Stimulated activated memory B cell treated with anti-CD40 and anti-IgM and Interleukin-4, amounts not matched to agents 10 μg/mL and 1 μg/mL and 100 μg/mL, for 72 hours (primary cell): ENCODE data around the gene PSMB8.
A peak's percentile ranks its signal among the peaks of the same experiment; 100 is the strongest.

Source experiments
- ATAC-seq: fragments of 150-1000 bp; cut with Tn5 transposase; 2 replicates; pipeline ENCODE4 v1.10.0; 2021
- H3K27ac Mint-ChIP-seq: one replicate; pipeline ENCODE4 v1.8.0; 2022; ENCODE audit warnings: mild to moderate bottlenecking, mixed read lengths
- H3K27me3 Mint-ChIP-seq: one replicate; pipeline ENCODE4 v1.8.0; 2022; ENCODE audit warnings: mixed read lengths
- H3K36me3 Mint-ChIP-seq: one replicate; pipeline ENCODE4 v1.8.0; 2022; ENCODE audit warnings: mixed read lengths
- H3K4me1 Mint-ChIP-seq: one replicate; pipeline ENCODE4 v1.8.0; 2022; ENCODE audit warnings: mixed read lengths
- H3K4me3 Mint-ChIP-seq: one replicate; pipeline ENCODE4 v1.8.0; 2022; ENCODE audit warnings: mild to moderate bottlenecking, moderate library complexity, mixed read lengths
- H3K9me3 Mint-ChIP-seq: one replicate; pipeline ENCODE4 v1.8.0; 2022; ENCODE audit warnings: mixed read lengths

PSMB8 gene

DNA sequence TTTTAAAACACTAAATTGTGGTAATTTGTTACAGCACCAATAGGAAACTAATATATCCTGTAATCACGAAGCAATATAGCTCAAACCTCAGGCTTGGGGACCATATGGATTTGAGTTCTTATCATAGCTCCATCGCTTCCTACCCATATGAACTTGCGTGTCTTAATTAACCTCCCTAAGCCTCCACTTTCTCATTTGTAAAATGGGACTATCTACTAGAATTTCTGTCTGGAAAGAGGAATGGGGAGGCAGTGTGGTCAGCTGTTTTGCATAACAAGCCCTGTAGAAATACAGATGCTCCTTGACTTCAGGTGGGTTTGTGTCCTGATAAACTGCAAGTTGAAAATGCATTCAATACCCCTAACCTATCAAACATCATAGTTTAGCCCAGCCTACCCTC lies 44.1 kb downstream of the PSMB8 start:
- H3K27me3 Mint-ChIP-seq: no peaks in the 10 kb centered on the region
- H3K4me1 Mint-ChIP-seq: peaks cover 21% of the 10 kb centered on the region
- no peak overlapping the region for H3K4me3 Mint-ChIP-seq
- H3K36me3 Mint-ChIP-seq: peaks cover 11% of the 10 kb centered on the region
- no peak overlapping the region for H3K27ac Mint-ChIP-seq
- peaks cover 13% of the 10 kb centered on the region for H3K9me3 Mint-ChIP-seq
- no peak for ATAC-seq

DNA sequence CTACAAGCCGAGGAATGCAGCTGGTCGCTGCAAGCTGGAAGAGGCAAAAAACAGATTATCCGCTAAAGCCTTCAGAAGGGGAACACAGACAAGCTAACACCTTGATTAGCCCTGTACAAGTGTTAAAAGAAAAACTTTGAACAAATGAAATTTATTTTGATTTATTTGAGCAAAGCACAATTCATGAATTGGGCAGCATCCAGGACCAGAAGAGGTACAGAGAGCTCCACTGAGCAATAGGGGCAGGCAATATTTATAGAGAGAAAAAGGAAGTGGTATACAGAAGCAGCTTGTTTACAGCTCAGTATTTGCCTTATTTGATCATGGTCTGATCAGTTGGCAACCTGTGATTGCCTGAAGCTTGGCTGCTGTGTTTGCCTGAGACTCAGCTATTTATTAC lies 44.7 kb downstream of the PSMB8 start:
- no peak for ATAC-seq
- Mint-ChIP-seq H3K9me3 (peaks cover 13% of the 10 kb centered on the region), H3K27ac (no peak overlapping the region), H3K4me3 (no peak overlapping the region), H3K36me3 (peaks cover 11% of the 10 kb centered on the region), H3K4me1 (peaks cover 27% of the 10 kb centered on the region), H3K27me3 (no peaks in the 10 kb centered on the region)

DNA sequence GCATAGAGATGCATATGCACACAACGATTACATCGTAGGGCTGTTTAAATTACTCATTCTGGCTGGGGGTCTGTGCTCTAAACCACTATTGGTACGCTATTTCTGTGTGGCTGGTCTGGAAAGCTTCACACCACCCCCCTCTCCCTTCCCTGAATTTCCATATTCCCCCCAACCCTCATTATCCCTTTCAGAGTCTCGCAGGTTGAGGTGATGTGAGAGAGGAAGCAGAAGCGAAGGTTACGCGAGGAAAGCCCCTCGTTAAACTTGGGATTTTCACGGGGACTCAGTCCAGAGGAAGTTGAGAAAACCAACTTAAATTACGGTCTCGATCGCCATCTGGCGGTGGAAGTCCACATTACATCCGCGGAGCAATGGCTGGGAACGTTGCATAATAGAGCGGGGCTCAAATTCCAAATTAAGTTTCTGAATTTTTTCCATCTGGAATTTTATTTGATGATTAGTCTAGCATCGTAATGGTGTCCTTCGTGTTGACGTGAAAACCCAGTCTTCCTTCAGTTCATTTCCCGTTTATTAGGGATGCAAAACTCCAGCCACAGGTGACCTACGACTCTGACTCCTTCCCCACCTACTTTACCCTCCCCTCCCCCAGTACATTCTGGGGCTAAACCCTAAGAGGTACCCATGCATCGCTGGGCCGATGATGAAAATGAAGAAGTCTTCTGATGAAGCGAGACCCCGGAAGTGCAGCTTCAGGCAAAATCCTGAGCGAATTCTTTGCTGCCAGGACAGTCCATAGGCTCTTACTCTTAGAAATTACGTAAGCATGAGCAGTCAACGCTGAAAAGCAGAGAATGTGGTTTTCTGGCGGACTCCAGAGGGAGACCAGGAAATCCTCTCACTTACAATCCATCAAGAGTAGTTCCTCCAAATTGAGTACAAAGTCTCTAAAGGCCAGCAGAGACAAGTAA lies 46.7 kb downstream of the PSMB8 start:
- Mint-ChIP-seq H3K9me3 (peaks cover 13% of the 10 kb centered on the region), H3K27ac (peak overlapping the region; percentile 76), H3K36me3 (peaks cover 11% of the 10 kb centered on the region), H3K4me1 (peaks cover 34% of the 10 kb centered on the region), H3K27me3 (no peaks in the 10 kb centered on the region), H3K4me3 (peak overlapping the region; percentile 70)
- peak; percentile 87 for ATAC-seq

DNA sequence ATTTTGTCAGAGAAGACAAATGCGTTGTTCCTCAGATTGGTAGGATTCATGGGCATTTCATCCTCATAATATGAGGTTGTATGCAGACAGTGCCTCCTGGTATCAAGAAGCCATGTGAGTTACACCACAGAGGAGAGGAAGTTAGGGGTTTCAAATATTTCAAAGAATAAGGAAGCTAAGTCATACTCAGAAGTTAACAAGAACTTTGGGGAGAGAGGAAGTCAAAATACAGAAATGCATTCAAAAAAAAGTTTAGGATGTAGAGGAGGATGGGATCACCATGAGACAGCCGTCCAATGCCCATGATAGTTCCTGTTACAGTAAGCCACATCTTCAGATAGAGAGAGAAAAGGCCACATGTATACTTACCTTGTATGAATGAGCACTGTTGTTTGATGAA lies 49.3 kb downstream of the PSMB8 start:
- Mint-ChIP-seq H3K27ac (peak overlapping the region; percentile 11), H3K4me3 (no peak overlapping the region), H3K9me3 (peaks cover 10% of the 10 kb centered on the region), H3K27me3 (no peaks in the 10 kb centered on the region), H3K36me3 (peaks cover 11% of the 10 kb centered on the region), H3K4me1 (peaks cover 34% of the 10 kb centered on the region)
- peak; percentile 70 for ATAC-seq

DNA sequence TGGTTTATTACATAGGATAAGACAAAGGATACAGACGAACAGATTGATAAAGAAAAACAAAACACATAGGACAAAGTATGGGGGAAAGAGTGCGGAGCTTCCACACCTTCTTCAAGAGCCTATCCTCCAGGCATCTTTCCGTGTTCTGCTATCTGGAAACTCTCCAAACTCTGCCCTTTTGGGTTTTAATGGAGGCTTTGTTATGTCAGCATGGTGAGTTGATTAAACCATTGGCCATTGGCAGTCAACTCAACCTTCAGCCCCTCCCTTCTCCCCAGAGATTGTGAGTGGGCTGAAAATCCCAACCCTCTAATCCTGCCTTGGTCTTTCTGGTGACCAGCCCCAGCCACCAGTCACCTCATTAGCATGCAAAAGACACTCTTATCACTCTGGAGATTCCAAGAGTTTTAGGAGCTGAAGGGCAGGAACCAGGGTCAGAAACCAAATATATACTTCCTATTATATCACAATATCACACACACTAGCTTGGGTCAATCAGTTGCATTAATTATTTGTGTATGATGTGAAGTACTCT lies 50.9 kb downstream of the PSMB8 start:
- no peak overlapping the region for H3K27ac Mint-ChIP-seq
- H3K27me3 Mint-ChIP-seq: no peaks in the 10 kb centered on the region
- H3K4me1 Mint-ChIP-seq: peaks cover 34% of the 10 kb centered on the region
- H3K36me3 Mint-ChIP-seq: no peaks in the 10 kb centered on the region
- H3K4me3 Mint-ChIP-seq: no peak overlapping the region
- no peak for ATAC-seq
- H3K9me3 Mint-ChIP-seq: no peaks in the 10 kb centered on the region
